OCI-LY3 (cell line): ENCODE measurements around the gene RCAN2.
A peak's percentile ranks its signal among the peaks of the same experiment; 100 is the strongest.

ENCODE experiments used
- H2AFZ ChIP-seq: fragments of 200-600, 300-600 bp; shearing (Covaris generic); 2 replicates; pipeline ENCODE4 v1.6.0; 2014; ENCODE audit warnings: antibody characterized with exemption, low read depth, low read length
- H3K27ac ChIP-seq: fragments of 200-600, 300-600 bp; sonication (generic); 2 replicates; pipeline ENCODE4 v1.5.1; 2014; ENCODE audit warnings: mild to moderate bottlenecking, low read length, moderate library complexity, mixed read lengths
- H3K27me3 ChIP-seq: fragments of 200-600, 300-600 bp; sonication (generic); 2 replicates; pipeline ENCODE4 v1.6.1; 2014; ENCODE audit warnings: low read depth, low read length, mixed read lengths
- H3K36me3 ChIP-seq: fragments of 200-600, 300-600 bp; sonication (generic); replicated peaks from 2 replicates; pipeline ENCODE3; 2014; ENCODE audit warnings: low read depth, low read length, mixed read lengths
- H3K4me1 ChIP-seq: fragments of 300-600, 200-600 bp; sonication (generic); 2 replicates; pipeline ENCODE4 v1.6.1; 2014; ENCODE audit warnings: low read length, mixed read lengths
- H3K4me2 ChIP-seq: fragments of 200-600, 300-600 bp; sonication (generic); 2 replicates; pipeline ENCODE4 v1.6.1; 2014; ENCODE audit warnings: low read length, mixed read lengths
- H3K4me3 ChIP-seq: fragments of 300-600, 200-600 bp; sonication (generic); 2 replicates; pipeline ENCODE4 v1.5.1; 2014; ENCODE audit warnings: antibody characterized with exemption, mild to moderate bottlenecking, low read length, moderate library complexity
- H3K79me2 ChIP-seq: fragments of 300-600, 200-600 bp; shearing (Covaris generic); 2 replicates; pipeline ENCODE4 v1.6.1; 2014; ENCODE audit warnings: mild to moderate bottlenecking, low read length, mixed read lengths
- H3K9ac ChIP-seq: fragments of 300-600, 200-600 bp; shearing (Covaris generic); 2 replicates; pipeline ENCODE4 v1.6.0; 2014; ENCODE audit warnings: mild to moderate bottlenecking, low read length, moderate library complexity
- H3K9me3 ChIP-seq: fragments of 200-600, 300-600 bp; shearing (Covaris generic); 2 replicates; pipeline ENCODE4 v1.6.1; 2014; ENCODE audit warnings: low read length, mixed read lengths; ENCODE audit not compliant: insufficient read depth
- H4K20me1 ChIP-seq: fragments of 200-600, 300-600 bp; sonication (generic); 2 replicates; pipeline ENCODE4 v1.6.1; 2016; ENCODE audit warnings: low read length, mixed read lengths; ENCODE audit not compliant: insufficient read depth
- EZH2phosphoT487 ChIP-seq: fragments of 200-600 bp; shearing (Covaris generic); IDR thresholded peaks from 2 replicates; pipeline ENCODE4 v1.6.1; 2018; ENCODE audit warnings: antibody characterized with exemption, mixed run types, low read depth
- TF ChIP-seq, protein P1 (sequence below): fragments of 200-600, 300-600 bp; sonication (generic); IDR thresholded peaks from 2 replicates; pipeline ENCODE4 v1.5.1; 2014; ENCODE audit warnings: antibody characterized with exemption, low read length, low read depth

RCAN2 gene

DNA sequence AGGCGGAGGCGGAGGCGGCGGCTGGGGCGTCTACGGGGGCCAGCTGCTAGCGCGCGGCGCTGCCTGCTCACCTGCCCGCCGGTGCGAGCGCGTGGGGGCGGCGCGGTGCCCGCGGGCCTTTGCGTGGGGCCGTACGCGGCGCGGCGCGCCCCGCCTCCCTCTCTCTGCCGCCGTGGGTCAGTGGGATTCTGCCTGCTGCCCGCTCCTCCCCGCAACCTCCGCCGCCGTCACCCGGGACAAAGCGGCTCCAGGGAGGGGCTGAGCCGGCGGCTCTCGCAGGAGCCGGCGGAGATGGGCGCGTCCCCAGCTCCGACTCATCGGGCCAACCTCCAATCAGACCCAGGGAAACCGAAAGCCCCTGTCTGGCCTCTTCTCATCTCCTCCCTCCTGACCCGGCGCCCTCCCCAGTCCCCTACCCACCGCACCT is at the start of gene RCAN2:
RCAN2 (minus strand) TSS at position 249 of the 427 bp plus-strand sequence.
- no peak for TF ChIP-seq EZH2phosphoT487
- TF ChIP-seq, protein P1, sequence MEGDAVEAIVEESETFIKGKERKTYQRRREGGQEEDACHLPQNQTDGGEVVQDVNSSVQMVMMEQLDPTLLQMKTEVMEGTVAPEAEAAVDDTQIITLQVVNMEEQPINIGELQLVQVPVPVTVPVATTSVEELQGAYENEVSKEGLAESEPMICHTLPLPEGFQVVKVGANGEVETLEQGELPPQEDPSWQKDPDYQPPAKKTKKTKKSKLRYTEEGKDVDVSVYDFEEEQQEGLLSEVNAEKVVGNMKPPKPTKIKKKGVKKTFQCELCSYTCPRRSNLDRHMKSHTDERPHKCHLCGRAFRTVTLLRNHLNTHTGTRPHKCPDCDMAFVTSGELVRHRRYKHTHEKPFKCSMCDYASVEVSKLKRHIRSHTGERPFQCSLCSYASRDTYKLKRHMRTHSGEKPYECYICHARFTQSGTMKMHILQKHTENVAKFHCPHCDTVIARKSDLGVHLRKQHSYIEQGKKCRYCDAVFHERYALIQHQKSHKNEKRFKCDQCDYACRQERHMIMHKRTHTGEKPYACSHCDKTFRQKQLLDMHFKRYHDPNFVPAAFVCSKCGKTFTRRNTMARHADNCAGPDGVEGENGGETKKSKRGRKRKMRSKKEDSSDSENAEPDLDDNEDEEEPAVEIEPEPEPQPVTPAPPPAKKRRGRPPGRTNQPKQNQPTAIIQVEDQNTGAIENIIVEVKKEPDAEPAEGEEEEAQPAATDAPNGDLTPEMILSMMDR, result no peak
- Histone ChIP-seq H2AFZ (peak within 1 kb of the TSS; percentile 71), H3K4me3 (peak within 1 kb of the TSS; percentile 82)

DNA sequence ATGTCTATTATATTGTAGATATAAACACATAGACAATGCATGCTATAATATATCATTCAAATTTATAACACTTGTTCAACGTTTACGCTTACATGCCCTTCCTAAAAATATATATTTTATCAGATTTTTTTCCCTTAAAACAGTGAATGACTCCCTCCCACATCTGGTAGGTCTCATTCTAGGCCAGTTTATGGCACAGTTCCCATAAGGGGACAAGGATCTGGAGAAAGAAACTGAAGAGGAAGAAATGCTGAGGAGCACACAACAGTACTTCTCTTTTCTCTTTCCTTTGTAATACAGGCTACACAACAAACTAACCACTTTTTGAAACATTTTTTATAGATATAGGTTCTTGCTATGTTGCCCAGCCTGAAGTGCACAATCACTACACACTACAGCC is 48.6 kb upstream of the RCAN2 start:
- H3K4me2 ChIP-seq, result no peak overlapping the region

More for the DNA sequence above, at the start of gene RCAN2:
- peaks cover 82% of the 10 kb centered on the region for H3K27me3 ChIP-seq
- H3K4me2 ChIP-seq, result peak within 1 kb of the TSS; percentile 87
- peak within 1 kb of the TSS; percentile 39; the same call in 1 of the 2 replicates for H3K9ac ChIP-seq
- H3K9me3 ChIP-seq, result no peaks in the 10 kb centered on the region
- H3K79me2 ChIP-seq, result no peaks in the 10 kb centered on the region
- H3K4me1 ChIP-seq, result peaks cover 5% of the 10 kb centered on the region; the same call in 1 of the 2 replicates
- H3K27ac ChIP-seq, result no peak within 1 kb of the TSS
- H3K36me3 ChIP-seq, result no peaks in the 10 kb centered on the region
- H4K20me1 ChIP-seq, result no peaks in the 10 kb centered on the region

DNA sequence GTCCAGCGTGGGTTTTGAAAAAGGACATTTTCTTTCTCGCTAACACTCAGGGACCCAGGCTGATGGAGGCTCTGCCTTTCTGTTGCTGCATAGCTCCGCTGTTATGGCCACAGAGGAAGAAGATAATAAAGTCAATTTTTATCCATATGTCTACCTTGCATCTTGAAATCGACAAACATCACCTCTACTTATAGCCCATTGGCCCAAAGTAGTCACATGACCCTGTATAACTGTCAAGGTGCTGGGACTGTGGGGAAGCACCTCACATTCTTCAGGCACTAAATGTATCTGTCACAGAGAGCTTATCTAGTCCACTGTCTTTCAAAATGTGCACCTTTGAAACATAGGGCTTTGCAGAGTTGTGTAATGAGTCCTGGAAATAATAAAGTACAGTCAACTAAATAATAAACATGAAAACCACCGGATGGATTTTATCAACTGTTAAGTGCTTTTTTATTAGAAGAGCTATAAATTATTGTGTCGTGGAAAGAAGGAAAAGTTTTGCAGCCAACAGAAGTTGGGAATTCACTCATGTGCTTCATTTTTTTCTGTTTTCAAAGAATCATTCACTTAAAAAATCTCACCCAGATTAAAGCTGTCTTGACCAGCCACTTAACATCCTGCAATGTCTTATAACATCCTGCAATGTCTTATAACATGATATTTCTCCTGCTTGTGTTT is 47.7 kb upstream of the RCAN2 start:
- no peaks in the 10 kb centered on the region for H3K9me3 ChIP-seq
- no peak overlapping the region for H2AFZ ChIP-seq
- no peaks in the 10 kb centered on the region for H3K36me3 ChIP-seq
- H3K4me2 ChIP-seq, result no peak overlapping the region
- H3K4me1 ChIP-seq, result no peaks in the 10 kb centered on the region
- H3K9ac ChIP-seq, result no peak overlapping the region
- no peak for TF ChIP-seq EZH2phosphoT487
- TF ChIP-seq, protein P1, result no peak
- no peaks in the 10 kb centered on the region for H3K27me3 ChIP-seq
- no peaks in the 10 kb centered on the region for H4K20me1 ChIP-seq
- no peaks in the 10 kb centered on the region for H3K79me2 ChIP-seq
- no peak overlapping the region for H3K4me3 ChIP-seq
- no peak overlapping the region for H3K27ac ChIP-seq

More for the DNA sequence above, 48.6 kb upstream of the RCAN2 start:
- no peaks in the 10 kb centered on the region for H4K20me1 ChIP-seq
- no peaks in the 10 kb centered on the region for H3K79me2 ChIP-seq
- H3K27me3 ChIP-seq, result no peaks in the 10 kb centered on the region
- H3K27ac ChIP-seq, result no peak overlapping the region
- no peak overlapping the region for H3K4me3 ChIP-seq
- no peak overlapping the region for H3K9ac ChIP-seq
- H3K4me1 ChIP-seq, result no peaks in the 10 kb centered on the region
- no peaks in the 10 kb centered on the region for H3K36me3 ChIP-seq
- TF ChIP-seq, protein P1, result no peak
- no peak for TF ChIP-seq EZH2phosphoT487
- H3K9me3 ChIP-seq, result no peaks in the 10 kb centered on the region; the same call in 1 of the 2 replicates
- no peak overlapping the region for H2AFZ ChIP-seq

- H2AFZ ChIP-seq, result no peak overlapping the region
- no peaks in the 10 kb centered on the region for H3K79me2 ChIP-seq
- H3K36me3 ChIP-seq, result no peaks in the 10 kb centered on the region
- H3K4me1 ChIP-seq, result no peaks in the 10 kb centered on the region
- no peak overlapping the region for H3K9ac ChIP-seq
- TF ChIP-seq, protein P1, result no peak
- TF ChIP-seq EZH2phosphoT487, result no peak
- H3K4me3 ChIP-seq, result no peak overlapping the region
- no peaks in the 10 kb centered on the region for H4K20me1 ChIP-seq
- H3K9me3 ChIP-seq, result no peaks in the 10 kb centered on the region
- H3K27me3 ChIP-seq, result peaks cover 10% of the 10 kb centered on the region; the same call in 1 of the 2 replicates
- H3K27ac ChIP-seq, result no peak overlapping the region
- H3K4me2 ChIP-seq, result no peak overlapping the region
Observed at GRCh38 chr6:46530896-46531295, 39.6 kb upstream of the RCAN2 start.
